HG03520 (cell line): ENCODE measurements around the gene TMUB1.

Source experiments
- ATAC-seq: cut with Tn5 transposase; IDR thresholded peaks from one replicate; pipeline ENCODE4 v1.9.1; 2021; ENCODE audit warnings: mild to moderate bottlenecking, moderate library complexity; ENCODE audit not compliant: unreplicated experiment

The TMUB1 gene

GRCh38 chr7:151104411-151105235 lies 21.3 kb upstream of the TMUB1 start:
- ATAC-seq: no peak

- no peak for ATAC-seq
These were observed 20.7 kb upstream of the TMUB1 start for GRCh38 chr7:151103973-151104372.

GRCh38 chr7:151102991-151103390 lies 19.7 kb upstream of the TMUB1 start:
- no peak for ATAC-seq

GRCh38 chr7:151101621-151102396 lies 18.5 kb upstream of the TMUB1 start:
- no peak for ATAC-seq

- no peak for ATAC-seq
These were observed 17.6 kb upstream of the TMUB1 start for GRCh38 chr7:151100921-151101320.

- ATAC-seq: no peak
These were observed 16.4 kb upstream of the TMUB1 start for GRCh38 chr7:151099486-151100211.

- no peak for ATAC-seq
These were observed 12.7 kb upstream of the TMUB1 start for GRCh38 chr7:151095828-151096475.

- ATAC-seq: no peak
These were observed 12.0 kb upstream of the TMUB1 start for GRCh38 chr7:151095123-151095797.

GRCh38 chr7:151094675-151095074 lies 11.4 kb upstream of the TMUB1 start:
- no peak for ATAC-seq

GRCh38 chr7:151093748-151094147 lies 10.5 kb upstream of the TMUB1 start:
- no peak for ATAC-seq

- no peak for ATAC-seq
These were observed 8.7 kb upstream of the TMUB1 start for GRCh38 chr7:151091988-151092387.

GRCh38 chr7:151091431-151091830 lies 8.1 kb upstream of the TMUB1 start:
- no peak for ATAC-seq

- ATAC-seq: no peak
These were observed 7.7 kb upstream of the TMUB1 start for GRCh38 chr7:151091003-151091402.

GRCh38 chr7:151089893-151090730 lies 6.8 kb upstream of the TMUB1 start:
- ATAC-seq: no peak

GRCh38 chr7:151088856-151089699 lies 5.8 kb upstream of the TMUB1 start:
- no peak for ATAC-seq

GRCh38 chr7:151088019-151088855 lies 4.9 kb upstream of the TMUB1 start:
- ATAC-seq: no peak

- no peak for ATAC-seq
These were observed 4.1 kb upstream of the TMUB1 start for GRCh38 chr7:151087245-151088018.
